Measurements from ENCODE around the gene DCST1. TPM values are rescaled to one million over a fixed set of nuclear protein-coding genes. Genes with fewer than 3 reads are reported as not detected.

The DCST1 gene
- total and polyA plus RNA-seq, 2 donors (not counting 3 experiments of a cell fraction or from before 2014, with no cell fraction given): not detected

GRCh38 chr1:155029513-155030242 lies 3.9 kb upstream of the DCST1 start:
- Histone ChIP-seq H3K36me3 (ENCODE audit: control insufficient read depth in 2 of 2, extremely low read depth in 1 of 2, insufficient read depth in 2 of 2, low read length in 2 of 2) (no peaks in the 10 kb centered on the region), H3K9me3 (replicated peaks; ENCODE audit: control insufficient read depth, insufficient read depth, low read length) (no peaks in the 10 kb centered on the region), H3K4me1 (ENCODE audit: control insufficient read depth, extremely low read depth, insufficient read depth, low read length) (no peaks in the 10 kb centered on the region), H3K27me3 (ENCODE audit: control insufficient read depth in 2 of 2, insufficient read depth in 2 of 2, low read length in 2 of 2) (no peaks in the 10 kb centered on the region), H3K79me2 (ENCODE audit: control insufficient read depth, insufficient read depth, low read length) (no peaks in the 10 kb centered on the region), H3K9ac (replicated peaks; ENCODE audit: extremely low read depth, insufficient read depth, low read length) (no peak overlapping the region), H4K20me1 (replicated peaks; ENCODE audit: control insufficient read depth, extremely low read depth, insufficient read depth, low read length) (no peaks in the 10 kb centered on the region), H3K4me2 (ENCODE audit: insufficient read depth, low read length) (no peak overlapping the region), H3K9me1 (replicated peaks; ENCODE audit: control insufficient read depth, extremely low read depth, insufficient read depth, low read length) (no peaks in the 10 kb centered on the region), H2AFZ (ENCODE audit: low read depth, low read length) (no peak overlapping the region), H3K27ac (ENCODE audit: insufficient read depth, low read depth, low read length) (no peak overlapping the region), H3K4me3 (replicated peaks in 1 of 3; ENCODE audit: insufficient read depth in 1 of 3, low read depth in 1 of 3, low read length in 3 of 3) (no peak overlapping the region)
- intact Hi-C loops (cut with micrococcal nuclease): no loop called here
- BruUV-seq (replicated peaks): no TSS peak
- dilution Hi-C loops (cut with MboI; ENCODE audit: extremely low pct_ligation_motif_present, low sequenced_read_pairs): no loop called here
- DNase-seq (ENCODE audit: low read depth, low spot score): no peak
- no peak for FAIRE-seq
- TF ChIP-seq JUN (IDR thresholded peaks at IDR 0.05; ENCODE audit: borderline replicate concordance, insufficient read depth, insufficient read length, low read depth) (no peak), GATA2 (IDR thresholded peaks at IDR 0.05; ENCODE audit: insufficient read depth, insufficient read length, low read depth, low read length) (no peak), MYC (IDR thresholded peaks at IDR 0.05; ENCODE audit: low read depth, low read length) (no peak), FOS (IDR thresholded peaks at IDR 0.05; ENCODE audit: borderline replicate concordance, insufficient read depth, low read length) (no peak), POLR2A (IDR thresholded peaks at IDR 0.05; ENCODE audit: low read depth, low read length) (no peak), POLR2AphosphoS5 (IDR thresholded peaks at IDR 0.05; ENCODE audit: insufficient read depth, low read depth, low read length) (no peak), CTCF (IDR thresholded peaks at IDR 0.05; ENCODE audit: extremely low read depth in 1 of 2, insufficient read depth in 1 of 2, low read depth in 1 of 2, low read length in 2 of 2) (no peak), EZH2 (IDR thresholded peaks at IDR 0.05; ENCODE audit: borderline replicate concordance, low read depth, low read length, severe bottlenecking) (no peak)
- TF ChIP-seq, protein P1, sequence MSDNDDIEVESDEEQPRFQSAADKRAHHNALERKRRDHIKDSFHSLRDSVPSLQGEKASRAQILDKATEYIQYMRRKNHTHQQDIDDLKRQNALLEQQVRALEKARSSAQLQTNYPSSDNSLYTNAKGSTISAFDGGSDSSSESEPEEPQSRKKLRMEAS (IDR thresholded peaks at IDR 0.05; ENCODE audit: insufficient read depth, insufficient read length): no peak
- POLR2A ChIA-PET: no interaction called here
- CTCF ChIA-PET: interaction anchor here (2.2 to 4.2 kb wide), 2 partner anchors 12 to 15 kb away, joined by 4 to 11 read pairs; no protein-coding TSS in a partner anchor
